GM23338 (cell line): Measurements from ENCODE around the gene CERT1. TPM values are rescaled to one million over a fixed set of nuclear protein-coding genes. Genes with fewer than 3 reads are reported as not detected.

ENCODE experiments used
- ATAC-seq: fragments of 200-7000 bp; cut with Tn5 transposase; 3 replicates; pipeline ENCODE4 v1.9.1; 2020
- DNase-seq: peaks from one replicate; pipeline ENCODE4 v3.0.0-alpha.2; 2015; ENCODE audit warnings: low spot score
- H2AFZ ChIP-seq: fragments of 200-600 bp; sonication (generic); 2 replicates; pipeline ENCODE4 v1.8.0; 2016; ENCODE audit warnings: antibody characterized with exemption, mild to moderate bottlenecking, moderate library complexity
- H3F3A ChIP-seq: fragments of 200-600 bp; sonication (generic); replicated peaks from 2 replicates; pipeline ENCODE4 v1.8.0; 2017; ENCODE audit warnings: antibody characterized with exemption, mixed run types, low read depth
- H3K27ac ChIP-seq: fragments of 200-600 bp; sonication (generic); 2 replicates; pipeline ENCODE4 v1.6.1; 2016; ENCODE audit warnings: low read depth
- H3K27me3 ChIP-seq: fragments of 200-600 bp; sonication (generic); 2 replicates; pipeline ENCODE4 v1.8.0; 2016; ENCODE audit warnings: mild to moderate bottlenecking, mixed run types, moderate library complexity; ENCODE audit not compliant: insufficient read depth
- H3K36me3 ChIP-seq: fragments of 200-600 bp; sonication (generic); 2 replicates; pipeline ENCODE4 v1.8.0; 2016; ENCODE audit warnings: mild to moderate bottlenecking; ENCODE audit not compliant: insufficient read depth
- H3K4me1 ChIP-seq: fragments of 200-600 bp; sonication (generic); 2 replicates; pipeline ENCODE4 v1.8.0; 2016; ENCODE audit warnings: mild to moderate bottlenecking, moderate library complexity; ENCODE audit not compliant: insufficient read depth
- H3K4me2 ChIP-seq: fragments of 200-600 bp; sonication (generic); 2 replicates; pipeline ENCODE4 v1.7.1; 2017; ENCODE audit warnings: mixed run types
- H3K4me3 ChIP-seq: fragments of 200-600 bp; sonication (generic); 2 replicates; pipeline ENCODE4 v1.6.1; 2016; ENCODE audit warnings: mixed run types
- H3K79me2 ChIP-seq: fragments of 200-600 bp; sonication (generic); replicated peaks from 2 replicates; pipeline ENCODE4 v1.8.0; 2017; ENCODE audit warnings: mild to moderate bottlenecking; ENCODE audit not compliant: insufficient read depth
- H3K9me2 ChIP-seq: fragments of 200-600 bp; sonication (generic); 2 replicates; pipeline ENCODE4 v1.8.0; 2017; ENCODE audit not compliant: insufficient read depth
- H4K20me1 ChIP-seq: fragments of 200-600 bp; sonication (generic); replicated peaks from 2 replicates; pipeline ENCODE4 v1.8.0; 2017; ENCODE audit warnings: mild to moderate bottlenecking; ENCODE audit not compliant: insufficient read depth
- H3K27ac Mint-ChIP-seq: 2 replicates; pipeline ENCODE4 v1.8.0; 2020; ENCODE audit warnings: inconsistent platforms, mild to moderate bottlenecking, moderate library complexity, mixed read lengths
- H3K27me3 Mint-ChIP-seq: 3 replicates; pipeline ENCODE4 v1.8.0; 2022; ENCODE audit warnings: low read depth, mild to moderate bottlenecking, moderate library complexity, mixed read lengths, inconsistent platforms; ENCODE audit not compliant: insufficient read depth, poor library complexity
- H3K36me3 Mint-ChIP-seq: 3 replicates; pipeline ENCODE4 v1.8.0; 2021; ENCODE audit warnings: low read depth, mild to moderate bottlenecking, inconsistent platforms, moderate library complexity, mixed read lengths
- H3K4me1 Mint-ChIP-seq: 3 replicates; pipeline ENCODE4 v1.8.0; 2020; ENCODE audit warnings: mild to moderate bottlenecking, inconsistent platforms, mixed read lengths
- H3K4me3 Mint-ChIP-seq: 3 replicates; pipeline ENCODE4 v1.8.0; 2021; ENCODE audit warnings: moderate library complexity, mild to moderate bottlenecking, inconsistent platforms, mixed read lengths
- H3K9me3 Mint-ChIP-seq: 3 replicates; pipeline ENCODE4 v1.8.0; 2020; ENCODE audit warnings: moderate library complexity, mild to moderate bottlenecking, inconsistent platforms, mixed read lengths
- CREB1 ChIP-seq: fragments of 250-450 bp; sonication (Bioruptor Pico); IDR thresholded peaks from 2 replicates; pipeline ENCODE4 v1.5.0; 2020; ENCODE audit warnings: low read depth, mild to moderate bottlenecking, moderate library complexity
- POLR2AphosphoS5 ChIP-seq: IDR thresholded peaks from 2 replicates; pipeline ENCODE4 v1.6.1; 2016; ENCODE audit warnings: antibody characterized with exemption, low read depth
- polyA plus RNA-seq: library from polyadenylated mRNA; unstranded; fragments of >200 nt; fragmentation: Nextera tagmentation; extraction: Ambion mirVana; gene quantifications from 2 replicates; pipeline ENCODE4 v1.2.1, GENCODE V29; 2016
- total RNA-seq: library from RNA; depleted of rRNA; stranded (reverse); fragments of >200 nt; shearing (Covaris generic); gene quantifications from 2 replicates; pipeline ENCODE4 v1.2.3, GENCODE V29; 2014
- TF ChIP-seq, protein P1 (sequence below): IDR thresholded peaks from one replicate; pipeline ENCODE4 v1.6.1; 2018; ENCODE audit warnings: antibody characterized with exemption; ENCODE audit not compliant: unreplicated experiment
- TF ChIP-seq, protein P2 (sequence below): fragments of 250-450 bp; sonication (Bioruptor Pico); IDR thresholded peaks from 2 replicates; pipeline ENCODE4 v1.5.0; 2020; ENCODE audit warnings: mild to moderate bottlenecking, moderate library complexity
- TF ChIP-seq, protein P3 (sequence below): IDR thresholded peaks from 2 replicates; pipeline ENCODE4 v1.6.1; 2016; ENCODE audit warnings: antibody characterized with exemption

The CERT1 gene
- total and polyA plus RNA-seq, 2 experiments from 2014 or later = 36.5 to 40.7 TPM

DNA sequence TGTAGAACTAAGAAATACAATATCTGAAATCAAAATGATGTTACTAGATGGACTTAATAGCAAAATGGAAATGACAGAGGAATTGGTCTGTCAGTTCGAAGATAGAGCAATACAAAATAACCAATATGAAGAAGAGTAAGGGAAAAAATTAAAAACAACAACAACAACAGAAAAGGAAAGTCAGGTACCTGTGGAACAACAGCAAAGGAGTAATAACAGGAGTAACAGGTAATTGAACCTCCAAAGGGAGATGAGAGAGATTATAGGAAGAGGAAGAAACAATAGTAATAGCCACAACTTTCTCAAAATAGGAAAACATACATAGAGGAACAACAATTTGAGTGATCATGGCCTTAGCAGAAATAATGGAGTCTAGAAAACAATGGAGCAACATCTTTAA lies 13.9 kb upstream of the CERT1 start (continued):
- TF ChIP-seq, protein P1, sequence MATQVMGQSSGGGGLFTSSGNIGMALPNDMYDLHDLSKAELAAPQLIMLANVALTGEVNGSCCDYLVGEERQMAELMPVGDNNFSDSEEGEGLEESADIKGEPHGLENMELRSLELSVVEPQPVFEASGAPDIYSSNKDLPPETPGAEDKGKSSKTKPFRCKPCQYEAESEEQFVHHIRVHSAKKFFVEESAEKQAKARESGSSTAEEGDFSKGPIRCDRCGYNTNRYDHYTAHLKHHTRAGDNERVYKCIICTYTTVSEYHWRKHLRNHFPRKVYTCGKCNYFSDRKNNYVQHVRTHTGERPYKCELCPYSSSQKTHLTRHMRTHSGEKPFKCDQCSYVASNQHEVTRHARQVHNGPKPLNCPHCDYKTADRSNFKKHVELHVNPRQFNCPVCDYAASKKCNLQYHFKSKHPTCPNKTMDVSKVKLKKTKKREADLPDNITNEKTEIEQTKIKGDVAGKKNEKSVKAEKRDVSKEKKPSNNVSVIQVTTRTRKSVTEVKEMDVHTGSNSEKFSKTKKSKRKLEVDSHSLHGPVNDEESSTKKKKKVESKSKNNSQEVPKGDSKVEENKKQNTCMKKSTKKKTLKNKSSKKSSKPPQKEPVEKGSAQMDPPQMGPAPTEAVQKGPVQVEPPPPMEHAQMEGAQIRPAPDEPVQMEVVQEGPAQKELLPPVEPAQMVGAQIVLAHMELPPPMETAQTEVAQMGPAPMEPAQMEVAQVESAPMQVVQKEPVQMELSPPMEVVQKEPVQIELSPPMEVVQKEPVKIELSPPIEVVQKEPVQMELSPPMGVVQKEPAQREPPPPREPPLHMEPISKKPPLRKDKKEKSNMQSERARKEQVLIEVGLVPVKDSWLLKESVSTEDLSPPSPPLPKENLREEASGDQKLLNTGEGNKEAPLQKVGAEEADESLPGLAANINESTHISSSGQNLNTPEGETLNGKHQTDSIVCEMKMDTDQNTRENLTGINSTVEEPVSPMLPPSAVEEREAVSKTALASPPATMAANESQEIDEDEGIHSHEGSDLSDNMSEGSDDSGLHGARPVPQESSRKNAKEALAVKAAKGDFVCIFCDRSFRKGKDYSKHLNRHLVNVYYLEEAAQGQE = no peak
- TF ChIP-seq, protein P2, sequence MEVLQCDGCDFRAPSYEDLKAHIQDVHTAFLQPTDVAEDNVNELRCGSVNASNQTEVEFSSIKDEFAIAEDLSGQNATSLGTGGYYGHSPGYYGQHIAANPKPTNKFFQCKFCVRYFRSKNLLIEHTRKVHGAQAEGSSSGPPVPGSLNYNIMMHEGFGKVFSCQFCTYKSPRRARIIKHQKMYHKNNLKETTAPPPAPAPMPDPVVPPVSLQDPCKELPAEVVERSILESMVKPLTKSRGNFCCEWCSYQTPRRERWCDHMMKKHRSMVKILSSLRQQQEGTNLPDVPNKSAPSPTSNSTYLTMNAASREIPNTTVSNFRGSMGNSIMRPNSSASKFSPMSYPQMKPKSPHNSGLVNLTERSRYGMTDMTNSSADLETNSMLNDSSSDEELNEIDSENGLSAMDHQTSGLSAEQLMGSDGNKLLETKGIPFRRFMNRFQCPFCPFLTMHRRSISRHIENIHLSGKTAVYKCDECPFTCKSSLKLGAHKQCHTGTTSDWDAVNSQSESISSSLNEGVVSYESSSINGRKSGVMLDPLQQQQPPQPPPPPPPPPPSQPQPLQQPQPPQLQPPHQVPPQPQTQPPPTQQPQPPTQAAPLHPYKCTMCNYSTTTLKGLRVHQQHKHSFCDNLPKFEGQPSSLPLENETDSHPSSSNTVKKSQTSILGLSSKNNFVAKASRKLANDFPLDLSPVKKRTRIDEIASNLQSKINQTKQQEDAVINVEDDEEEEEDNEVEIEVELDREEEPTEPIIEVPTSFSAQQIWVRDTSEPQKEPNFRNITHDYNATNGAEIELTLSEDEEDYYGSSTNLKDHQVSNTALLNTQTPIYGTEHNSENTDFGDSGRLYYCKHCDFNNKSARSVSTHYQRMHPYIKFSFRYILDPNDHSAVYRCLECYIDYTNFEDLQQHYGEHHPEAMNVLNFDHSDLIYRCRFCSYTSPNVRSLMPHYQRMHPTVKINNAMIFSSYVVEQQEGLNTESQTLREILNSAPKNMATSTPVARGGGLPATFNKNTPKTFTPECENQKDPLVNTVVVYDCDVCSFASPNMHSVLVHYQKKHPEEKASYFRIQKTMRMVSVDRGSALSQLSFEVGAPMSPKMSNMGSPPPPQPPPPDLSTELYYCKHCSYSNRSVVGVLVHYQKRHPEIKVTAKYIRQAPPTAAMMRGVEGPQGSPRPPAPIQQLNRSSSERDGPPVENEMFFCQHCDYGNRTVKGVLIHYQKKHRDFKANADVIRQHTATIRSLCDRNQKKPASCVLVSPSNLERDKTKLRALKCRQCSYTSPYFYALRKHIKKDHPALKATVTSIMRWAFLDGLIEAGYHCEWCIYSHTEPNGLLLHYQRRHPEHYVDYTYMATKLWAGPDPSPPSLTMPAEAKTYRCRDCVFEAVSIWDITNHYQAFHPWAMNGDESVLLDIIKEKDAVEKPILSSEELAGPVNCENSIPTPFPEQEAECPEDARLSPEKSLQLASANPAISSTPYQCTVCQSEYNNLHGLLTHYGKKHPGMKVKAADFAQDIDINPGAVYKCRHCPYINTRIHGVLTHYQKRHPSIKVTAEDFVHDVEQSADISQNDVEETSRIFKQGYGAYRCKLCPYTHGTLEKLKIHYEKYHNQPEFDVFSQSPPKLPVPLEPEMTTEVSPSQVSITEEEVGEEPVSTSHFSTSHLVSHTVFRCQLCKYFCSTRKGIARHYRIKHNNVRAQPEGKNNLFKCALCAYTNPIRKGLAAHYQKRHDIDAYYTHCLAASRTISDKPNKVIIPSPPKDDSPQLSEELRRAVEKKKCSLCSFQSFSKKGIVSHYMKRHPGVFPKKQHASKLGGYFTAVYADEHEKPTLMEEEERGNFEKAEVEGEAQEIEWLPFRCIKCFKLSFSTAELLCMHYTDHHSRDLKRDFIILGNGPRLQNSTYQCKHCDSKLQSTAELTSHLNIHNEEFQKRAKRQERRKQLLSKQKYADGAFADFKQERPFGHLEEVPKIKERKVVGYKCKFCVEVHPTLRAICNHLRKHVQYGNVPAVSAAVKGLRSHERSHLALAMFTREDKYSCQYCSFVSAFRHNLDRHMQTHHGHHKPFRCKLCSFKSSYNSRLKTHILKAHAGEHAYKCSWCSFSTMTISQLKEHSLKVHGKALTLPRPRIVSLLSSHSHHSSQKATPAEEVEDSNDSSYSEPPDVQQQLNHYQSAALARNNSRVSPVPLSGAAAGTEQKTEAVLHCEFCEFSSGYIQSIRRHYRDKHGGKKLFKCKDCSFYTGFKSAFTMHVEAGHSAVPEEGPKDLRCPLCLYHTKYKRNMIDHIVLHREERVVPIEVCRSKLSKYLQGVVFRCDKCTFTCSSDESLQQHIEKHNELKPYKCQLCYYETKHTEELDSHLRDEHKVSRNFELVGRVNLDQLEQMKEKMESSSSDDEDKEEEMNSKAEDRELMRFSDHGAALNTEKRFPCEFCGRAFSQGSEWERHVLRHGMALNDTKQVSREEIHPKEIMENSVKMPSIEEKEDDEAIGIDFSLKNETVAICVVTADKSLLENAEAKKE (CRISPR knock-in tag) = no peak
- no peak for TF ChIP-seq POLR2AphosphoS5

DNA sequence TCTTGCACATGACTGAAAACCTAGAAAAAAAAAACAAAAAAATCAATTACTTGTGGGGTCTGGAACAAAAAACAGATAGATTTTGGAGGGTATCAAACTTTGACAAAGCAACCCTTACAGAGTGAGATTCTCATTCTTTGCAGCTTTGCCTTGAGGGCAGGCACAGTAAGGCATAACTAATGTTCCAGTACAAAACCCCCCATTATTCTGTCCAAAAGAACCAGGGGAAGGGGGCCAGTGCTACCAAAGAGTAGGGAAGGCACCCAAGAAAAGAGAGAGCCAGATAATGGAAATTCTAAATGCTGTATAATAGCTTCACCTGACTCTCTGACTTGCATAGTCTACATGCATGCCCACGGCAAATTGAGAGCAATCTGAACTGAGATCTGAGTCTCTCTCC lies 13.2 kb upstream of the CERT1 start:
- Histone ChIP-seq H3K36me3 (peaks cover 3% of the 10 kb centered on the region; the same call in 1 of the 2 replicates), H3K4me3 (no peak overlapping the region), H3F3A (no peaks in the 10 kb centered on the region), H3K27ac (no peak overlapping the region), H3K27me3 (no peaks in the 10 kb centered on the region), H3K4me2 (no peak overlapping the region), H3K4me1 (no peaks in the 10 kb centered on the region), H3K9me2 (no peaks in the 10 kb centered on the region), H3K79me2 (peaks cover 18% of the 10 kb centered on the region), H2AFZ (no peak overlapping the region), H4K20me1 (no peaks in the 10 kb centered on the region)
- Mint-ChIP-seq H3K27me3 (peaks cover 4% of the 10 kb centered on the region), H3K27ac (no peak overlapping the region), H3K4me3 (no peak overlapping the region), H3K4me1 (peaks cover 3% of the 10 kb centered on the region; the same call in 2 of the 3 replicates), H3K36me3 (peaks cover 18% of the 10 kb centered on the region; the same call in 2 of the 3 replicates), H3K9me3 (peaks cover 16% of the 10 kb centered on the region)
- DNase-seq (no peak), ATAC-seq (no peak)
- TF ChIP-seq CREB1 (CRISPR knock-in tag) (no peak), POLR2AphosphoS5 (no peak)
- TF ChIP-seq, protein P3, sequence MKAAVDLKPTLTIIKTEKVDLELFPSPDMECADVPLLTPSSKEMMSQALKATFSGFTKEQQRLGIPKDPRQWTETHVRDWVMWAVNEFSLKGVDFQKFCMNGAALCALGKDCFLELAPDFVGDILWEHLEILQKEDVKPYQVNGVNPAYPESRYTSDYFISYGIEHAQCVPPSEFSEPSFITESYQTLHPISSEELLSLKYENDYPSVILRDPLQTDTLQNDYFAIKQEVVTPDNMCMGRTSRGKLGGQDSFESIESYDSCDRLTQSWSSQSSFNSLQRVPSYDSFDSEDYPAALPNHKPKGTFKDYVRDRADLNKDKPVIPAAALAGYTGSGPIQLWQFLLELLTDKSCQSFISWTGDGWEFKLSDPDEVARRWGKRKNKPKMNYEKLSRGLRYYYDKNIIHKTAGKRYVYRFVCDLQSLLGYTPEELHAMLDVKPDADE = no peak
